Esophagus muscularis mucosa (tissue), 4 donors: ENCODE measurements around the gene KIF3B. TPM values are rescaled to one million over a fixed set of nuclear protein-coding genes. Genes with fewer than 3 reads are reported as not detected.

Experiments
- DNase-seq: peaks from one replicate; pipeline ENCODE4 v3.0.0-alpha.2; 2017; ENCODE audit errors: extremely low spot score
- H3K27ac ChIP-seq, 4 donors: fragments of 200-600 bp; sonication (generic); replicated peaks in 1 of 4; 1 replicate in 3 of 4; 2 replicates in 1 of 4; pipeline ENCODE4 v1.5.1; 2016 to 2019; ENCODE audit warnings: mild to moderate bottlenecking in 1 of 4
- H3K27me3 ChIP-seq, 4 donors: fragments of 200-600 bp; sonication (generic); one replicate each; pipeline versions ENCODE4 v1.5.1 to v1.6.0; 2016 to 2019
- H3K36me3 ChIP-seq, 4 donors: fragments of 200-600 bp; sonication (generic); one replicate each; pipeline ENCODE4 v1.5.1; 2016 to 2019
- H3K4me1 ChIP-seq, 4 donors: fragments of 200-600 bp; sonication (generic); one replicate each; pipeline ENCODE4 v1.5.1; 2016 to 2019
- H3K4me3 ChIP-seq, 4 donors: fragments of 200-600 bp; sonication (generic); 1 replicate in 2 of 4; 2 replicates in 2 of 4; pipeline ENCODE4 v1.5.1; 2016 to 2019; ENCODE audit warnings: mild to moderate bottlenecking in 4 of 4, moderate library complexity in 1 of 4
- H3K9me3 ChIP-seq, 4 donors: fragments of 200-600 bp; sonication (generic); 1 replicate in 3 of 4; 2 replicates in 1 of 4; pipeline ENCODE4 v1.5.1; 2016 to 2019
- EP300 ChIP-seq: sonication (generic); formaldehyde crosslinking; IDR thresholded peaks from one replicate; pipeline ENCODE4 v1.6.1; 2017; ENCODE audit warnings: antibody characterized with exemption
- POLR2A ChIP-seq: fragments of 450-650 bp; IDR thresholded peaks from one replicate; pipeline ENCODE4 v1.6.1; 2017; ENCODE audit warnings: antibody characterized with exemption, moderate library complexity, mild to moderate bottlenecking, low read depth
- POLR2AphosphoS5 ChIP-seq, 2 donors: sonication (generic); formaldehyde crosslinking; IDR thresholded peaks; one replicate each; pipeline ENCODE4 v1.6.1; 2017; ENCODE audit warnings: antibody characterized with exemption in 2 of 2
- WGBS: methylation state at CpG from one replicate; pipeline ENCODE4 v1.1.5; 2018; 5-methylcytosine and 5-hydroxymethylcytosine counted together
- intact Hi-C: fragments of 100-400 bp; cut with DNase I; formaldehyde crosslinking; loops from one replicate; pipeline ENCODE4 v1.15.1; 2023
- total RNA-seq, 4 donors: library from RNA; depleted of rRNA; stranded (reverse); fragments of >200 nt; gene quantifications; one replicate each; pipeline versions ENCODE4 v1.1.0 to v1.2.1, GENCODE V29; 2016
- TF ChIP-seq, protein P1 (sequence below), 3 experiments: fragments of 200-600 bp in 2 of 3; fragments of 450-650 bp in 1 of 3; sonication (generic) in 2 of 3; IDR thresholded peaks; one replicate each; pipeline ENCODE4 v1.5.1; 2017 to 2019; ENCODE audit warnings: antibody characterized with exemption in 3 of 3, mild to moderate bottlenecking in 2 of 3, moderate library complexity in 1 of 3

Gene KIF3B
- total RNA-seq, 4 donors from 2014 or later: 20.7 to 28.3 (median 23.5) TPM

DNA sequence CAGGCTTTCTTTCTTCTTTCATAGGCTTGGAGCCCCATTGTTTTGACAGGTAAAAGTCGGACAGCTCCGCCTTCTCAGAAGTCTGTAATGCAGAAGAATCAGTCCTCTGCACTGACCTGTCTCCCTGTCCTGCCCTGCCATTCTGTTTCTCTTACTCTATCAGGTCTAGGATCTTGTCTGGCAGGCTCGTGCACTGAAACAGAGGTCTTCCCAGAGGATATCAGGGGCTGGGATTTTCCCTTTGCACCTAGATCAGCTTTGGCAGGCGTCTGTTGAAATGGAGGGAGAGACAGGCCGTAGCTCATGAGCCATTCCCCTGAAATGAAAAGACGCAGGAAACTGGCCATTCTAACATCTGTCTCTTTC, 25.0 kb downstream of the KIF3B start:
- intact Hi-C loops: no loop called here
- H3K27me3 ChIP-seq: no peaks in the 10 kb centered on the region
- peaks cover 0 to 5% (median 0%) of the 10 kb centered on the region in 4 donors for H3K4me1 ChIP-seq
- 72% methylated on average over 6 of the region's 6 CpGs for WGBS
- H3K9me3 ChIP-seq: no peaks in the 10 kb centered on the region
- no peaks in the 10 kb centered on the region for H3K36me3 ChIP-seq
- H3K4me3 ChIP-seq: no peak overlapping the region
- no peak overlapping the region for H3K27ac ChIP-seq
- TF ChIP-seq, protein P1, sequence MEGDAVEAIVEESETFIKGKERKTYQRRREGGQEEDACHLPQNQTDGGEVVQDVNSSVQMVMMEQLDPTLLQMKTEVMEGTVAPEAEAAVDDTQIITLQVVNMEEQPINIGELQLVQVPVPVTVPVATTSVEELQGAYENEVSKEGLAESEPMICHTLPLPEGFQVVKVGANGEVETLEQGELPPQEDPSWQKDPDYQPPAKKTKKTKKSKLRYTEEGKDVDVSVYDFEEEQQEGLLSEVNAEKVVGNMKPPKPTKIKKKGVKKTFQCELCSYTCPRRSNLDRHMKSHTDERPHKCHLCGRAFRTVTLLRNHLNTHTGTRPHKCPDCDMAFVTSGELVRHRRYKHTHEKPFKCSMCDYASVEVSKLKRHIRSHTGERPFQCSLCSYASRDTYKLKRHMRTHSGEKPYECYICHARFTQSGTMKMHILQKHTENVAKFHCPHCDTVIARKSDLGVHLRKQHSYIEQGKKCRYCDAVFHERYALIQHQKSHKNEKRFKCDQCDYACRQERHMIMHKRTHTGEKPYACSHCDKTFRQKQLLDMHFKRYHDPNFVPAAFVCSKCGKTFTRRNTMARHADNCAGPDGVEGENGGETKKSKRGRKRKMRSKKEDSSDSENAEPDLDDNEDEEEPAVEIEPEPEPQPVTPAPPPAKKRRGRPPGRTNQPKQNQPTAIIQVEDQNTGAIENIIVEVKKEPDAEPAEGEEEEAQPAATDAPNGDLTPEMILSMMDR (IDR thresholded peaks at IDR 0.05): no peak
- TF ChIP-seq EP300 (no peak), POLR2AphosphoS5 (IDR thresholded peaks at IDR 0.05) (no peak), POLR2A (no peak)
- no peak for DNase-seq

DNA sequence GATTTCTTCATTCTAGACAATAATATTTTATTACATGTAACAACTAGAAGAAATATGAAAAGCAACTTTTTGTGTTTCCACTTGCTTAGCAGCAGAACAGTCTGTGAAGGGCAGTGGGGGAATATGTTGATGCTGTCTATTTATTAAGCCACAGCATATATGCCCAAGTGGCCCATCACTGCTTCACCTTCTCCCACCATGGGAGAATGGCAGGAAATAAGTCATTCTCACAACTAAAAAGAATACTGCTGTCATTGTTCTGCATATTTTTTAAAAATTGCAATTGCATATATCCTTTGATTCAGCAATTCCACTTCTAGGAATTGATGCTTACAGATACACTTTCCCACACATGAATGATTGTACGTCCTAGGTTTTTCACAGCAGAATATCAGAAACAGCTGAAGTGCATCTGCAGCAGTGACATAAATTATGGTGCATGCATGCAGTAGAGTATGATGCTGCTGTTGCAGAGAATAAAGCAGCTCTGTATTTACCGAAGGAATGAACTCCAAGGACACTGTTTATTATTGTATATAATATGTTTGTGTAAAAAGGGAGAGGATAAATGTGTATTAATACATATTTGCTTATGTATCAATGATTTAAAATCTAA, 26.8 kb downstream of the KIF3B start:
- intact Hi-C loops: no loop called here

DNA sequence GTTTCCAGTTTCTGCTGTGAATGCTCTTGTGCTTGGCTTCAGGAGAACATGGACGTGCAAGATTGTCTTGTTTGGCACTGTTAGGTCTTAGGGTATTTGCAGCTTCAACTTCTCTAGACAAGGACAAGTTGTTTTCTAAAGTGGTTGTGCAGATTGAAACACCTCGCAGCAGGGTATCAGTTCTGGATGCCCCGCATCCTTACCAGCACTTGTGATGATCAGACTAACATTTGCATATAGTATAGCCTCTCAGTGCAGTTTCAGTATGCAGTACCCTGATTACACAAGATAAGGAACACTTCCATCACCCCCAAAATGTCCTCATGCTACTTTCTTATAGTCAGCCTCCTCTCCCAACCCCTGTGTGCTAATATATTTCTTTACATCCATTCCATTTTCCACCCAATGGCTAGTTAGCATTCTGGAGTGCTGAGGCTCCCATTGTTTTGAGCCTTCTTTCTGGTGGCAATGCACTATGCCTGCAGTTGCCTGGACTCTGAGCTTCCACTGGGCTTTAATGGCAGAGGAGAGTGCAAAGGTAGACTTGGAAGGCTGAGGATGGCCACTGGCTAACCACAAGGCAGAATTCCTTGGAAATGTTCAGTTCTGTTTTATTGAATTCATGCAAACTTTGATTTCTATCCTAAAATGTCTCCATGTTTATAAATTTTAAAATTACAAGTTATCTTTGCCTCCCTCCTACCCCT, 35.4 kb downstream of the KIF3B start:
- Histone ChIP-seq H3K4me3 (no peak overlapping the region), H3K4me1 (no peaks in the 10 kb centered on the region), H3K27me3 (no peaks in the 10 kb centered on the region), H3K36me3 (peaks cover 33 to 75% (median 49%) of the 10 kb centered on the region in 4 donors), H3K9me3 (no peaks in the 10 kb centered on the region), H3K27ac (no peak overlapping the region)
- DNase-seq: no peak
- intact Hi-C loops: no loop called here
- WGBS: 88% methylated on average over 2 of the region's 3 CpGs
- no peak for TF ChIP-seq POLR2AphosphoS5 (IDR thresholded peaks at IDR 0.05)
- TF ChIP-seq POLR2A: no peak
- no peak for TF ChIP-seq EP300
- TF ChIP-seq, protein P1 (IDR thresholded peaks at IDR 0.05): no peak

More for the DNA sequence above, 26.8 kb downstream of the KIF3B start:
- Histone ChIP-seq H3K27ac (no peak overlapping the region), H3K4me3 (no peak overlapping the region), H3K9me3 (no peaks in the 10 kb centered on the region), H3K4me1 (no peaks in the 10 kb centered on the region), H3K27me3 (no peaks in the 10 kb centered on the region), H3K36me3 (no peaks in the 10 kb centered on the region)
- TF ChIP-seq EP300 (no peak), POLR2A (no peak), POLR2AphosphoS5 (IDR thresholded peaks at IDR 0.05) (no peak)
- TF ChIP-seq, protein P1 (IDR thresholded peaks at IDR 0.05): no peak
- no peak for DNase-seq
- whole genome bisulfite sequencing: 77% methylated on average over 2 of the region's 2 CpGs

DNA sequence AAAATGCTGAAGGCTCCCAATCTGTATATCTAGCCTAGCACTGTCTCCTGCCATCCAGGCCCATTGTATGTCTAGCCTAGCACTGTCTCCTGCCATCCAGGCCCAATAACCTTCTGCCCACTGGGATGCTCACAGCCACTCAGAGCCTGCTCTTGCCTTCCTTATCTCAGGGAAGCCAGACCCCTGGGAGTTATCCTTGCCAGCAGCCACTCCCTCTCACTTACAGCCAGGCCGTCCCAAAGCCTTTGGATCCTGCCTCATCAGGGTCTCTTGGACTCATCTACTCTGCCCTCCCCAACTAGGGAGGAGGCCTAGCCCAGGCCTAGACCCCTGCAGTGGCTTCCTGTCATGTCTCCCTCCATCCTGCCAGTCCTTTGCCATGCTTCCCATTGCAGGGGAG, 37.3 kb downstream of the KIF3B start:
- no peak for TF ChIP-seq POLR2AphosphoS5 (IDR thresholded peaks at IDR 0.05)
- TF ChIP-seq, protein P1 (IDR thresholded peaks at IDR 0.05): no peak
- no peak for TF ChIP-seq POLR2A
- TF ChIP-seq EP300: no peak
- Histone ChIP-seq H3K9me3 (no peaks in the 10 kb centered on the region), H3K4me3 (no peak overlapping the region), H3K4me1 (no peaks in the 10 kb centered on the region), H3K27ac (no peak overlapping the region), H3K27me3 (no peaks in the 10 kb centered on the region), H3K36me3 (peaks cover 37 to 87% (median 59%) of the 10 kb centered on the region in 4 donors)
- 81% methylated on average over 1 of the region's 1 CpG for WGBS
- no peak for DNase-seq
- intact Hi-C loops: no loop called here
